Common myeloid progenitor, CD34-positive (primary cell): Measurements from ENCODE around the gene MKNK1.

Experiments
- CTCF ChIA-PET: fragments of 350-600 bp; sonication (Branson Sonifier 250); formaldehyde crosslinking; loops from one replicate; lab custom pipeline; 2021; ENCODE audit warnings: antibody characterized with exemption; lab: Charles Lee
- POLR2A ChIA-PET: fragments of 350-600 bp; sonication (Branson Sonifier 250); formaldehyde crosslinking; loops from one replicate; lab custom pipeline; 2021; ENCODE audit warnings: antibody characterized with exemption; lab: Charles Lee
- DNase-seq, 3 donors: peaks; one replicate each; pipeline versions ENCODE4 v3.0.0 to v3.0.0-alpha.2; 2013
- H3K27ac ChIP-seq, 2 experiments: 1 replicate in 1 of 2; 2 replicates in 1 of 2; pipeline ENCODE4 v1.7.0; 2013; ENCODE audit warnings: inconsistent platforms in 2 of 2, low read length in 2 of 2, mild to moderate bottlenecking in 2 of 2, low read depth in 1 of 2, moderate library complexity in 1 of 2; ENCODE audit not compliant: severe bottlenecking in 2 of 2, insufficient read depth in 1 of 2, poor library complexity in 1 of 2
- H3K27me3 ChIP-seq, 5 experiments: replicated peaks in 2 of 5; 1 replicate in 3 of 5; 2 replicates in 2 of 5; pipeline versions ENCODE4 v1.6.1 to v1.7.0; 2013; ENCODE audit warnings: low read length in 4 of 5, mild to moderate bottlenecking in 2 of 5, moderate library complexity in 2 of 5, inconsistent platforms in 1 of 5; ENCODE audit not compliant: insufficient read depth in 5 of 5, control insufficient read depth in 4 of 5
- H3K36me3 ChIP-seq, 4 experiments: 1 replicate in 2 of 4; 2 replicates in 2 of 4; pipeline versions ENCODE4 v1.6.1 to v1.7.0; 2013; ENCODE audit warnings: low read length in 3 of 4, control low read depth in 1 of 4, mild to moderate bottlenecking in 1 of 4; ENCODE audit not compliant: control insufficient read depth in 4 of 4, insufficient read depth in 4 of 4
- H3K4me1 ChIP-seq, 4 experiments: 1 replicate in 3 of 4; 2 replicates in 1 of 4; pipeline versions ENCODE4 v1.6.1 to v1.7.1; 2013; ENCODE audit warnings: low read length in 3 of 4, mild to moderate bottlenecking in 3 of 4, control low read depth in 1 of 4, inconsistent platforms in 1 of 4, moderate library complexity in 1 of 4; ENCODE audit not compliant: control insufficient read depth in 4 of 4, insufficient read depth in 4 of 4; ENCODE audit errors: control extremely low read depth in 1 of 4
- H3K4me3 ChIP-seq, 7 experiments: 1 replicate in 4 of 7; 2 replicates in 3 of 7; pipeline versions ENCODE4 v1.5.1 to v1.7.0; 2013; ENCODE audit warnings: mild to moderate bottlenecking in 7 of 7, low read length in 6 of 7, moderate library complexity in 6 of 7, inconsistent platforms in 2 of 7, low read depth in 2 of 7, control low read depth in 1 of 7; ENCODE audit not compliant: insufficient read depth in 4 of 7, control insufficient read depth in 1 of 7; ENCODE audit errors: extremely low read depth in 1 of 7
- H3K9me3 ChIP-seq, 5 experiments: 1 replicate in 4 of 5; 2 replicates in 1 of 5; pipeline versions ENCODE4 v1.6.1 to v1.7.1; 2013; ENCODE audit warnings: low read length in 4 of 5, mild to moderate bottlenecking in 2 of 5, inconsistent platforms in 1 of 5, low read depth in 1 of 5, moderate library complexity in 1 of 5; ENCODE audit not compliant: control insufficient read depth in 4 of 5, insufficient read depth in 2 of 5; ENCODE audit errors: control extremely low read depth in 1 of 5
- WGBS: methylation state at CpG from one replicate; pipeline ENCODE4 v1.1.5; 2013; ENCODE audit not compliant: insufficient coverage; 5-methylcytosine and 5-hydroxymethylcytosine counted together

The MKNK1 gene

GRCh38 chr1:46555826-46556619 lies 48.0 kb downstream of the MKNK1 start:
- Histone ChIP-seq H3K27ac (no peak overlapping the region), H3K36me3 (peaks cover 2 to 27% (median 17%) of the 10 kb centered on the region in 4 experiments), H3K27me3 (peaks cover 0 to 7% (median 3%) of the 10 kb centered on the region in 5 experiments), H3K9me3 (no peaks in the 10 kb centered on the region), H3K4me3 (no peak overlapping the region), H3K4me1 (peaks cover 0 to 8% (median 0%) of the 10 kb centered on the region in 4 experiments)
- 100% methylated on average over 4 of the region's 7 CpGs for WGBS
- ChIA-PET POLR2A (no interaction called here), CTCF (interaction anchor here (0.7 kb wide), 1 partner anchor 67 kb away, joined by 3 read pairs; no protein-coding TSS in a partner anchor)
- no peak for DNase-seq

- Histone ChIP-seq H3K4me1 (peaks cover 0 to 8% (median under 1%) of the 10 kb centered on the region in 4 experiments), H3K9me3 (no peaks in the 10 kb centered on the region), H3K4me3 (no peak overlapping the region), H3K36me3 (peaks cover 0 to 17% (median 8%) of the 10 kb centered on the region in 4 experiments), H3K27ac (no peak overlapping the region), H3K27me3 (peaks cover 0 to 18% (median 3%) of the 10 kb centered on the region in 5 experiments)
- 98% methylated on average over 11 of the region's 12 CpGs for WGBS
- ChIA-PET CTCF (interaction anchor here (0.7 to 1.4 kb wide), 2 partner anchors 8 to 68 kb away, joined by 3 read pairs; no protein-coding TSS in a partner anchor), POLR2A (no interaction called here)
- DNase-seq = no peak
These were observed 49.3 kb downstream of the MKNK1 start for GRCh38 chr1:46554597-46555381.

GRCh38 chr1:46554236-46554596 lies 49.9 kb downstream of the MKNK1 start:
- no peaks in the 10 kb centered on the region for H3K9me3 ChIP-seq
- no peak overlapping the region for H3K27ac ChIP-seq
- H3K4me3 ChIP-seq = no peak overlapping the region
- ChIA-PET POLR2A (no interaction called here), CTCF (interaction anchor here (1.4 kb wide), 1 partner anchor 9 kb away, joined by 3 read pairs; no protein-coding TSS in a partner anchor)
- peaks cover 0 to 14% (median 6%) of the 10 kb centered on the region in 4 experiments for H3K36me3 ChIP-seq
- WGBS = 95% methylated on average over 5 of the region's 6 CpGs
- H3K27me3 ChIP-seq = peaks cover 0 to 18% (median 3%) of the 10 kb centered on the region in 5 experiments
- peaks cover 0 to 8% (median 2%) of the 10 kb centered on the region in 4 experiments for H3K4me1 ChIP-seq
- DNase-seq = no peak

- ChIA-PET CTCF (interaction anchor here (0.9 to 1.0 kb wide), 2 partner anchors 41 to 56 kb away, joined by 3 read pairs; no protein-coding TSS in a partner anchor), POLR2A (no interaction called here)
- 100% methylated on average over 3 of the region's 3 CpGs for WGBS
- Histone ChIP-seq H3K9me3 (no peaks in the 10 kb centered on the region), H3K4me3 (no peak overlapping the region), H3K27ac (no peak overlapping the region), H3K36me3 (peaks cover 0 to 7% (median 3%) of the 10 kb centered on the region in 4 experiments), H3K27me3 (peaks cover 0 to 19% (median 3%) of the 10 kb centered on the region in 5 experiments), H3K4me1 (peaks cover 0 to 8% (median 2%) of the 10 kb centered on the region in 4 experiments)
- no peak for DNase-seq
These were observed 50.6 kb downstream of the MKNK1 start for GRCh38 chr1:46553506-46553905.

GRCh38 chr1:46552357-46553237 lies 51.5 kb downstream of the MKNK1 start:
- peaks cover 0 to 19% (median 3%) of the 10 kb centered on the region in 5 experiments for H3K27me3 ChIP-seq
- ChIA-PET POLR2A (no interaction called here), CTCF (interaction anchor here (0.9 to 1.4 kb wide), 3 partner anchors 9 to 57 kb away, joined by 3 read pairs; no protein-coding TSS in a partner anchor)
- peaks cover 0 to 8% (median 2%) of the 10 kb centered on the region in 4 experiments for H3K4me1 ChIP-seq
- H3K27ac ChIP-seq = no peak overlapping the region
- no peak for DNase-seq
- no peaks in the 10 kb centered on the region for H3K36me3 ChIP-seq
- H3K9me3 ChIP-seq = no peaks in the 10 kb centered on the region
- no peak overlapping the region for H3K4me3 ChIP-seq
- WGBS = 96% methylated on average over 10 of the region's 10 CpGs

GRCh38 chr1:46551597-46552095 lies 52.4 kb downstream of the MKNK1 start, which contains the start of gene KNCN:
Gene KNCN, minus strand, starts transcription at chr1:46551647. Its CDS starts 432 bp downstream, at chr1:46551215.
- 83% methylated on average over 5 of the region's 6 CpGs for WGBS

More at GRCh38 chr1:46551597-46552095, 52.4 kb downstream of the MKNK1 start, which contains the start of gene KNCN:
- POLR2A ChIA-PET = no interaction called here
- H3K4me1 ChIP-seq = peaks cover 0 to 5% (median 0%) of the 10 kb centered on the region in 4 experiments
- no peaks in the 10 kb centered on the region for H3K36me3 ChIP-seq
- DNase-seq = no peak
- H3K4me3 ChIP-seq = no peak within 1 kb of the TSS
- CTCF ChIA-PET = interaction anchor here (1.4 kb wide), 1 partner anchor 10 kb away, joined by 3 read pairs; no protein-coding TSS in a partner anchor
- no peak within 1 kb of the TSS for H3K27ac ChIP-seq
- H3K27me3 ChIP-seq = peaks cover 0 to 26% (median 5%) of the 10 kb centered on the region in 5 experiments
- H3K9me3 ChIP-seq = no peaks in the 10 kb centered on the region
